Uterus (tissue), 4 donors: ENCODE measurements around the gene THSD8. TPM values are rescaled to one million over a fixed set of nuclear protein-coding genes. Genes with fewer than 3 reads are reported as not detected.

Experiments
- DNase-seq, 2 donors: peaks; one replicate each; pipeline ENCODE4 v3.0.0-alpha.2; 2019 to 2020
- H3K27ac ChIP-seq, 2 donors: fragments of 200-600 bp; sonication (generic); 1 replicate in 1 of 2; 2 replicates in 1 of 2; pipeline ENCODE4 v1.5.1; 2016 to 2018
- H3K27me3 ChIP-seq, 2 donors: fragments of 200-600 bp; sonication (generic); one replicate each; pipeline ENCODE4 v1.5.1; 2018 to 2019; ENCODE audit warnings: control low read depth in 1 of 2
- H3K36me3 ChIP-seq, 2 donors: fragments of 200-600 bp; sonication (generic); one replicate each; pipeline ENCODE4 v1.5.1; 2019; ENCODE audit warnings: control low read depth in 1 of 2
- H3K4me1 ChIP-seq, 2 donors: fragments of 200-600 bp; sonication (generic); one replicate each; pipeline ENCODE4 v1.5.1; 2018 to 2019; ENCODE audit warnings: control low read depth in 1 of 2
- H3K4me3 ChIP-seq, 2 donors: fragments of 200-600 bp; sonication (generic); 1 replicate in 1 of 2; 2 replicates in 1 of 2; pipeline ENCODE4 v1.5.1; 2018 to 2019; ENCODE audit warnings: mild to moderate bottlenecking in 1 of 2
- H3K9me3 ChIP-seq, 2 donors: fragments of 200-600 bp; sonication (generic); one replicate each; pipeline ENCODE4 v1.5.1; 2019; ENCODE audit warnings: control low read depth in 1 of 2
- CTCF ChIP-seq, 4 experiments: fragments of 200-600 bp in 2 of 4; fragments of 450-650 bp in 2 of 4; sonication (generic) in 2 of 4; IDR thresholded peaks; one replicate each; pipeline ENCODE4 v1.5.1; 2016 to 2019; ENCODE audit warnings: antibody characterized with exemption in 4 of 4, mild to moderate bottlenecking in 2 of 4, moderate library complexity in 1 of 4
- POLR2A ChIP-seq, 2 donors: fragments of 450-650 bp; IDR thresholded peaks; one replicate each; pipeline ENCODE4 v1.6.1; 2016; ENCODE audit warnings: antibody characterized with exemption in 2 of 2, mild to moderate bottlenecking in 1 of 2, moderate library complexity in 1 of 2
- intact Hi-C: fragments of 100-400 bp; cut with DNase I; formaldehyde crosslinking; loops from one replicate; pipeline ENCODE4 v1.15.1; 2023; ENCODE audit warnings: low total_unique reads
- total RNA-seq, 4 donors: library from RNA; depleted of rRNA in 3 of 4; stranded (reverse); fragments of >200 nt in 3 of 4; gene quantifications; one replicate each; pipeline versions ENCODE4 v1.1.0 to v1.2.4, GENCODE V29; 2014 to 2023
- donor health status: DM: yes; HTN: yes; CAD: no.

THSD8 gene
- total RNA-seq, result 1 to 10 TPM in 1 of 4 donors, not detected in 3; 4.1 TPM

- H3K27me3 ChIP-seq, result no peaks in the 10 kb centered on the region
- H3K4me1 ChIP-seq, result peaks cover 0 to 9% of the 10 kb centered on the region in 2 donors
- peak; percentile 72 to 80 for DNase-seq
- H3K27ac ChIP-seq, result peak within 1 kb of the TSS; percentile 56 to 86
- H3K36me3 ChIP-seq, result no peaks in the 10 kb centered on the region
- peak within 1 kb of the TSS; percentile 55 to 84 for H3K4me3 ChIP-seq
- intact Hi-C loops, result loop anchor here (5.0 kb wide), 1 partner anchor 34 kb away; no protein-coding TSS in a partner anchor
- TF ChIP-seq CTCF (IDR thresholded peaks at IDR 0.05), result peak in 2 of 4 experiments; percentile 18 to 19
- TF ChIP-seq POLR2A (IDR thresholded peaks at IDR 0.05), result peak; percentile 72 to 77
- no peaks in the 10 kb centered on the region for H3K9me3 ChIP-seq
These were observed at the start of gene THSD8, which contains the start of gene PRDX2 for GRCh38 chr19:12801466-12802266. THSD8 (plus strand) TSS chr19:12802069; CDS start chr19:12802072, 3 bp downstream. PRDX2 (minus strand) TSS chr19:12801800; CDS start chr19:12801261, 539 bp downstream.

GRCh38 chr19:12754465-12755196 is 47.2 kb upstream of the THSD8 start:
- H3K36me3 ChIP-seq, result no peaks in the 10 kb centered on the region
- TF ChIP-seq POLR2A (IDR thresholded peaks at IDR 0.05) (no peak), CTCF (IDR thresholded peaks at IDR 0.05) (no peak)
- intact Hi-C loops, result no loop called here

GRCh38 chr19:12756150-12756883 is 45.6 kb upstream of the THSD8 start:
- no peaks in the 10 kb centered on the region for H3K9me3 ChIP-seq
- no peak for DNase-seq
- H3K4me1 ChIP-seq, result peaks cover 0 to 6% of the 10 kb centered on the region in 2 donors
- no peak overlapping the region for H3K4me3 ChIP-seq
- intact Hi-C loops, result no loop called here
- TF ChIP-seq POLR2A (IDR thresholded peaks at IDR 0.05), result no peak
- no peak for TF ChIP-seq CTCF (IDR thresholded peaks at IDR 0.05)
- H3K27me3 ChIP-seq, result no peaks in the 10 kb centered on the region
- H3K36me3 ChIP-seq, result no peaks in the 10 kb centered on the region
- no peak overlapping the region for H3K27ac ChIP-seq

More at GRCh38 chr19:12754465-12755196, 47.2 kb upstream of the THSD8 start:
- Histone ChIP-seq H3K27ac (no peak overlapping the region), H3K4me1 (peaks cover 0 to 6% of the 10 kb centered on the region in 2 donors), H3K9me3 (no peaks in the 10 kb centered on the region), H3K4me3 (no peak overlapping the region), H3K27me3 (no peaks in the 10 kb centered on the region)
- DNase-seq, result no peak

- H3K4me3 ChIP-seq, result peak overlapping the region; percentile 9 to 28
- no peak overlapping the region for H3K27ac ChIP-seq
- H3K9me3 ChIP-seq, result no peaks in the 10 kb centered on the region
- intact Hi-C loops, result no loop called here
- TF ChIP-seq CTCF (IDR thresholded peaks at IDR 0.05) (peak; percentile 55 to 83 (median 80)), POLR2A (IDR thresholded peaks at IDR 0.05) (no peak)
- H3K36me3 ChIP-seq, result no peaks in the 10 kb centered on the region
- H3K4me1 ChIP-seq, result peaks cover 0 to 6% of the 10 kb centered on the region in 2 donors
- DNase-seq, result peak; percentile 49 to 73
- H3K27me3 ChIP-seq, result no peaks in the 10 kb centered on the region
These were observed 44.2 kb upstream of the THSD8 start for GRCh38 chr19:12757544-12758274.
